HepG2 (cell line): ENCODE data around the gene TOR4A. TPM values are rescaled to one million over a fixed set of nuclear protein-coding genes. Genes with fewer than 3 reads are reported as not detected.

Experiments used
- HNRNPH1 ChIP-seq: fragments of 200-400 bp; formaldehyde crosslinking; optimal IDR thresholded peaks from 2 replicates; pipeline ENCODE3; 2017; ENCODE audit warnings: mild to moderate bottlenecking, low read depth, low read length
- ISX ChIP-seq: sonication (generic); formaldehyde crosslinking; conservative IDR thresholded peaks from 2 replicates; pipeline ENCODE4 v1.5.0; 2020; ENCODE audit warnings: missing genetic modification reagents
- KMT2B ChIP-seq: IDR thresholded peaks from 2 replicates; pipeline ENCODE4 v1.6.1; 2016; ENCODE audit warnings: missing genetic modification reagents, missing compliant biosample characterization
- MIXL1 ChIP-seq: IDR thresholded peaks from 2 replicates; pipeline ENCODE4 v1.6.1; 2016
- RAD51 ChIP-seq: fragments of 450-650 bp; IDR thresholded peaks from 2 replicates; pipeline ENCODE4 v1.6.1; 2016; ENCODE audit warnings: borderline replicate concordance
- SALL1 ChIP-seq: sonication (generic); formaldehyde crosslinking; IDR thresholded peaks from 2 replicates; pipeline ENCODE4 v1.8.0; 2022; ENCODE audit warnings: mild to moderate bottlenecking, missing genetic modification reagents
- ZBTB7B ChIP-seq: sonication (generic); formaldehyde crosslinking; IDR thresholded peaks from 2 replicates; pipeline ENCODE4 v1.4.0; 2020; ENCODE audit warnings: missing genetic modification reagents
- ZFAT ChIP-seq: sonication (generic); formaldehyde crosslinking; conservative IDR thresholded peaks from 2 replicates; pipeline ENCODE4 v1.8.1; 2023; ENCODE audit warnings: missing genetic modification reagents, inconsistent platforms
- ZNF317 ChIP-seq: sonication (generic); formaldehyde crosslinking; IDR thresholded peaks from 2 replicates; pipeline ENCODE4 v1.5.0; 2020; ENCODE audit warnings: mild to moderate bottlenecking, missing genetic modification reagents
- ZNF343 ChIP-seq: sonication (generic); formaldehyde crosslinking; IDR thresholded peaks from 2 replicates; pipeline ENCODE4 v1.4.0; 2020; ENCODE audit warnings: mild to moderate bottlenecking, missing genetic modification reagents
- ZNF451 ChIP-seq: sonication (generic); formaldehyde crosslinking; IDR thresholded peaks from 2 replicates; pipeline ENCODE4 v1.5.0; 2020; ENCODE audit warnings: mild to moderate bottlenecking, missing genetic modification reagents
- ZNF563 ChIP-seq: sonication (generic); formaldehyde crosslinking; IDR thresholded peaks from 2 replicates; pipeline ENCODE4 v1.8.0; 2022; ENCODE audit warnings: mild to moderate bottlenecking, moderate library complexity, missing genetic modification reagents
- ZNF724P ChIP-seq: sonication (generic); formaldehyde crosslinking; IDR thresholded peaks from 2 replicates; pipeline ENCODE4 v1.8.0; 2022; ENCODE audit warnings: missing genetic modification reagents, borderline replicate concordance
- ZNF75D ChIP-seq: sonication (generic); formaldehyde crosslinking; IDR thresholded peaks from 2 replicates; pipeline ENCODE4 v1.8.1; 2023; ENCODE audit warnings: missing genetic modification reagents, mild to moderate bottlenecking, borderline replicate concordance
- ZNF782 ChIP-seq: sonication (generic); formaldehyde crosslinking; IDR thresholded peaks from 2 replicates; pipeline ENCODE4 v1.4.0; 2020; ENCODE audit warnings: missing genetic modification reagents, mild to moderate bottlenecking, borderline replicate concordance
- polyA plus RNA-seq, 8 experiments: library from polyadenylated mRNA; depleted of rRNA in 3 of 8; stranded (reverse) in 7 of 8; unstranded in 1 of 8; fragments of >200 nt; fragmentation: Illumina TruSeq in 4 of 8; extraction: Trizol in 4 of 8; gene quantifications; 2 replicates each; pipeline versions ENCODE4 v1.2.1 to v1.2.3, GENCODE V29; 2011 to 2016; ENCODE audit warnings: low read depth in 4 of 8, missing spikeins in 1 of 8, mixed read lengths in 1 of 8; ENCODE audit not compliant: insufficient read depth in 1 of 8
- total RNA-seq, 5 experiments: library from RNA; depleted of rRNA; stranded (reverse); fragments of >200 nt; fragmentation: Illumina TruSeq; extraction: Trizol; gene quantifications; 2 replicates each; pipeline ENCODE4 v1.2.3, GENCODE V29; 2016; ENCODE audit warnings: low read depth in 1 of 5
- TF ChIP-seq, protein P1 (sequence below): IDR thresholded peaks from 2 replicates; pipeline ENCODE4 v1.6.1; 2016; ENCODE audit warnings: control low read depth
- TF ChIP-seq, protein P2 (sequence below): sonication (generic); formaldehyde crosslinking; IDR thresholded peaks from 2 replicates; pipeline ENCODE4 v1.4.0; 2020; ENCODE audit warnings: missing genetic modification reagents
- TF ChIP-seq, protein P3 (sequence below): sonication (generic); formaldehyde crosslinking; IDR thresholded peaks from 2 replicates; pipeline ENCODE4 v1.5.0; 2020; ENCODE audit warnings: mild to moderate bottlenecking, missing genetic modification reagents, borderline replicate concordance
- TF ChIP-seq, protein P4 (sequence below): sonication (generic); formaldehyde crosslinking; IDR thresholded peaks from 2 replicates; pipeline ENCODE4 v1.4.0; 2020; ENCODE audit warnings: missing genetic modification reagents
- TF ChIP-seq, protein P5 (sequence below): sonication (generic); formaldehyde crosslinking; IDR thresholded peaks from 2 replicates; pipeline ENCODE4 v1.4.0; 2020; ENCODE audit warnings: mild to moderate bottlenecking, missing genetic modification reagents
- TF ChIP-seq, protein P6 (sequence below): IDR thresholded peaks from 2 replicates; pipeline ENCODE4 v1.6.1; 2016

The TOR4A gene
- total and polyA plus RNA-seq, 2 of the 13 experiments (the other 11 are each of a cell fraction or from before 2014, with no cell fraction given): 11.1 to 14.2 TPM

DNA sequence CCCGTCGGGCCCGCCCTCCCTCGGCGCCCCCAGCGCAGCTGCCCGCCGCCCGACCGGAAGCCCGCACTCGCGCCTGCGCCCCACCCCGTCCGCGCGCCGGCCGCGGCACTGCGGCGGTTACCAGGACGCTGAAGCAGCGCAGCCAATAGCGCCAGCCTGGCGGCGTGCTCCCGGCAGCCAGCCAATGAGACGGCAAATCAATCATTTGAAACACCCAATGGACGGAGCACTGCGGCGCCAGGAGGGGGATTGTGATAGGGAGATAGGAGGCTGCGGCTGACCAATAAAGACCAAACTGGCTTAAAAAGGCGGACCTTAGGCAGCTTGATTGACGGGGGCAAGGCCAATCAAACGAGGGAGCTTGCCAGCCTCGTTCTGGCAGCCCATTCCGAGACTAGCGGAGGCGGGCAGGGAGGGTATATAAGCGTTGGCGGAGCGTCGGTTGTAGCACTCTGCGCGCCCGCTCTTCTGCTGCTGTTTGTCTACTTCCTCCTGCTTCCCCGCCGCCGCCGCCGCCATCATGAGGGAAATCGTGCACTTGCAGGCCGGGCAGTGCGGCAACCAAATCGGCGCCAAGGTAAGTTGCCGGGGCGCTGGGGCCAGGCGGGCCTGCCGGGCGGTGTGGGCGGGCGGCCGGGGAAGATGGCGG is 36.6 kb upstream of the TOR4A start, which contains the start of gene TUBB4B (continued):
- TF ChIP-seq, protein P1, sequence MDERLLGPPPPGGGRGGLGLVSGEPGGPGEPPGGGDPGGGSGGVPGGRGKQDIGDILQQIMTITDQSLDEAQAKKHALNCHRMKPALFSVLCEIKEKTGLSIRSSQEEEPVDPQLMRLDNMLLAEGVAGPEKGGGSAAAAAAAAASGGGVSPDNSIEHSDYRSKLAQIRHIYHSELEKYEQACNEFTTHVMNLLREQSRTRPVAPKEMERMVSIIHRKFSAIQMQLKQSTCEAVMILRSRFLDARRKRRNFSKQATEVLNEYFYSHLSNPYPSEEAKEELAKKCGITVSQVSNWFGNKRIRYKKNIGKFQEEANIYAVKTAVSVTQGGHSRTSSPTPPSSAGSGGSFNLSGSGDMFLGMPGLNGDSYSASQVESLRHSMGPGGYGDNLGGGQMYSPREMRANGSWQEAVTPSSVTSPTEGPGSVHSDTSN: peak; percentile 99
- TF ChIP-seq ZBTB7B (CRISPR knock-in tag) (no peak), MIXL1 (0 out of 2 replicates have a peak, but pooled peaks have one; percentile 52), ZFAT (CRISPR knock-in tag) (0 out of 2 replicates have a peak, but pooled peaks have one; percentile 4), SALL1 (CRISPR knock-in tag) (peak; percentile 84), ZNF782 (no peak), HNRNPH1 (no peak), RAD51 (no peak), ZNF451 (0 out of 2 replicates have a peak, but pooled peaks have one; percentile 40), ZNF724P (CRISPR knock-in tag) (no peak), ZNF75D (CRISPR knock-in tag) (no peak), ZNF343 (no peak), ISX (CRISPR knock-in tag) (0 out of 2 replicates have a peak, but pooled peaks have one; percentile 69), ZNF563 (CRISPR knock-in tag) (peak; percentile 9; the same call in 1 of the 2 replicates), ZNF317 (CRISPR knock-in tag) (no peak), KMT2B (peak; percentile 17; the same call in 1 of the 2 replicates)
- TF ChIP-seq, protein P2, sequence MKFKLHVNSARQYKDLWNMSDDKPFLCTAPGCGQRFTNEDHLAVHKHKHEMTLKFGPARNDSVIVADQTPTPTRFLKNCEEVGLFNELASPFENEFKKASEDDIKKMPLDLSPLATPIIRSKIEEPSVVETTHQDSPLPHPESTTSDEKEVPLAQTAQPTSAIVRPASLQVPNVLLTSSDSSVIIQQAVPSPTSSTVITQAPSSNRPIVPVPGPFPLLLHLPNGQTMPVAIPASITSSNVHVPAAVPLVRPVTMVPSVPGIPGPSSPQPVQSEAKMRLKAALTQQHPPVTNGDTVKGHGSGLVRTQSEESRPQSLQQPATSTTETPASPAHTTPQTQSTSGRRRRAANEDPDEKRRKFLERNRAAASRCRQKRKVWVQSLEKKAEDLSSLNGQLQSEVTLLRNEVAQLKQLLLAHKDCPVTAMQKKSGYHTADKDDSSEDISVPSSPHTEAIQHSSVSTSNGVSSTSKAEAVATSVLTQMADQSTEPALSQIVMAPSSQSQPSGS: 0 out of 2 replicates have a peak, but pooled peaks have one; percentile 67
- TF ChIP-seq, protein P3, sequence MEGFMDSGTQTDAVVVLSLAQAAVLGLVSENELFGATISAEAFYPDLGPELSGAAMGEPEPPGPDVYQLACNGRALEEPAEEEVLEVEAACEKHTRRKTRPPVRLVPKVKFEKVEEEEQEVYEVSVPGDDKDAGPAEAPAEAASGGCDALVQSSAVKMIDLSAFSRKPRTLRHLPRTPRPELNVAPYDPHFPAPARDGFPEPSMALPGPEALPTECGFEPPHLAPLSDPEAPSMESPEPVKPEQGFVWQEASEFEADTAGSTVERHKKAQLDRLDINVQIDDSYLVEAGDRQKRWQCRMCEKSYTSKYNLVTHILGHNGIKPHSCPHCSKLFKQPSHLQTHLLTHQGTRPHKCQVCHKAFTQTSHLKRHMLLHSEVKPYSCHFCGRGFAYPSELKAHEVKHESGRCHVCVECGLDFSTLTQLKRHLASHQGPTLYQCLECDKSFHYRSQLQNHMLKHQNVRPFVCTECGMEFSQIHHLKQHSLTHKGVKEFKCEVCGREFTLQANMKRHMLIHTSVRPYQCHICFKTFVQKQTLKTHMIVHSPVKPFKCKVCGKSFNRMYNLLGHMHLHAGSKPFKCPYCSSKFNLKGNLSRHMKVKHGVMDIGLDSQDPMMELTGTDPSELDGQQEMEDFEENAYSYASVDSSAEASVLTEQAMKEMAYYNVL (CRISPR knock-in tag): no peak
- TF ChIP-seq, protein P4, sequence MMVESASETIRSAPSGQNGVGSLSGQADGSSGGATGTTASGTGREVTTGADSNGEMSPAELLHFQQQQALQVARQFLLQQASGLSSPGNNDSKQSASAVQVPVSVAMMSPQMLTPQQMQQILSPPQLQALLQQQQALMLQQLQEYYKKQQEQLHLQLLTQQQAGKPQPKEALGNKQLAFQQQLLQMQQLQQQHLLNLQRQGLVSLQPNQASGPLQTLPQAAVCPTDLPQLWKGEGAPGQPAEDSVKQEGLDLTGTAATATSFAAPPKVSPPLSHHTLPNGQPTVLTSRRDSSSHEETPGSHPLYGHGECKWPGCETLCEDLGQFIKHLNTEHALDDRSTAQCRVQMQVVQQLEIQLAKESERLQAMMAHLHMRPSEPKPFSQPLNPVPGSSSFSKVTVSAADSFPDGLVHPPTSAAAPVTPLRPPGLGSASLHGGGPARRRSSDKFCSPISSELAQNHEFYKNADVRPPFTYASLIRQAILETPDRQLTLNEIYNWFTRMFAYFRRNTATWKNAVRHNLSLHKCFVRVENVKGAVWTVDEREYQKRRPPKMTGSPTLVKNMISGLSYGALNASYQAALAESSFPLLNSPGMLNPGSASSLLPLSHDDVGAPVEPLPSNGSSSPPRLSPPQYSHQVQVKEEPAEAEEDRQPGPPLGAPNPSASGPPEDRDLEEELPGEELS (CRISPR knock-in tag): peak; percentile 58; the same call in 1 of the 2 replicates
- TF ChIP-seq, protein P5, sequence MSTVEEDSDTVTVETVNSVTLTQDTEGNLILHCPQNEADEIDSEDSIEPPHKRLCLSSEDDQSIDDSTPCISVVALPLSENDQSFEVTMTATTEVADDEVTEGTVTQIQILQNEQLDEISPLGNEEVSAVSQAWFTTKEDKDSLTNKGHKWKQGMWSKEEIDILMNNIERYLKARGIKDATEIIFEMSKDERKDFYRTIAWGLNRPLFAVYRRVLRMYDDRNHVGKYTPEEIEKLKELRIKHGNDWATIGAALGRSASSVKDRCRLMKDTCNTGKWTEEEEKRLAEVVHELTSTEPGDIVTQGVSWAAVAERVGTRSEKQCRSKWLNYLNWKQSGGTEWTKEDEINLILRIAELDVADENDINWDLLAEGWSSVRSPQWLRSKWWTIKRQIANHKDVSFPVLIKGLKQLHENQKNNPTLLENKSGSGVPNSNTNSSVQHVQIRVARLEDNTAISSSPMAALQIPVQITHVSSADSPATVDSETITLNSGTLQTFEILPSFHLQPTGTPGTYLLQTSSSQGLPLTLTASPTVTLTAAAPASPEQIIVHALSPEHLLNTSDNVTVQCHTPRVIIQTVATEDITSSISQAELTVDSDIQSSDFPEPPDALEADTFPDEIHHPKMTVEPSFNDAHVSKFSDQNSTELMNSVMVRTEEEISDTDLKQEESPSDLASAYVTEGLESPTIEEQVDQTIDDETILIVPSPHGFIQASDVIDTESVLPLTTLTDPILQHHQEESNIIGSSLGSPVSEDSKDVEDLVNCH (CRISPR knock-in tag): no peak
- TF ChIP-seq, protein P6, sequence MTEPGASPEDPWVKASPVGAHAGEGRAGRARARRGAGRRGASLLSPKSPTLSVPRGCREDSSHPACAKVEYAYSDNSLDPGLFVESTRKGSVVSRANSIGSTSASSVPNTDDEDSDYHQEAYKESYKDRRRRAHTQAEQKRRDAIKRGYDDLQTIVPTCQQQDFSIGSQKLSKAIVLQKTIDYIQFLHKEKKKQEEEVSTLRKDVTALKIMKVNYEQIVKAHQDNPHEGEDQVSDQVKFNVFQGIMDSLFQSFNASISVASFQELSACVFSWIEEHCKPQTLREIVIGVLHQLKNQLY (CRISPR knock-in tag): peak; percentile 26; the same call in 1 of the 2 replicates
